SK-N-SH treated with all-trans-retinoic acid at 6 μM for 48 hours (cell line): ENCODE measurements around the gene DRGX.

Experiments
- ATAC-seq: fragments of 200-7000 bp; cut with Tn5 transposase; 3 replicates; pipeline ENCODE4 v1.9.1; 2020; ENCODE audit warnings: mild to moderate bottlenecking, moderate library complexity
- BACH2 ChIP-seq: fragments of 250-450 bp; sonication (Bioruptor Pico); IDR thresholded peaks from 2 replicates; pipeline ENCODE4 v1.9.0; 2021; ENCODE audit warnings: mild to moderate bottlenecking, borderline replicate concordance
- CSDC2 ChIP-seq: fragments of 250-450 bp; sonication (Bioruptor Pico); IDR thresholded peaks from 2 replicates; pipeline ENCODE4 v1.5.0; 2020; ENCODE audit warnings: mild to moderate bottlenecking, moderate library complexity
- ESRRG ChIP-seq: fragments of 250-450 bp; sonication (Bioruptor Pico); IDR thresholded peaks from 2 replicates; pipeline ENCODE4 v1.6.1; 2021; ENCODE audit warnings: mild to moderate bottlenecking
- ISL1 ChIP-seq: fragments of 250-450 bp; sonication (Bioruptor Pico); IDR thresholded peaks from 2 replicates; pipeline ENCODE4 v2.1.2; 2022; ENCODE audit warnings: mild to moderate bottlenecking, moderate library complexity
- OSR1 ChIP-seq: fragments of 250-450 bp; sonication (Bioruptor Pico); IDR thresholded peaks from 2 replicates; pipeline ENCODE4 v1.8.0; 2022; ENCODE audit warnings: moderate library complexity, mild to moderate bottlenecking, inconsistent platforms
- TCF4 ChIP-seq: fragments of 250-450 bp; sonication (Bioruptor Pico); IDR thresholded peaks from 2 replicates; pipeline ENCODE4 v1.8.0; 2021; ENCODE audit warnings: mild to moderate bottlenecking, moderate library complexity, borderline replicate concordance
- TOX ChIP-seq: fragments of 250-450 bp; sonication (Bioruptor Pico); IDR thresholded peaks from 2 replicates; pipeline ENCODE4 v1.8.0; 2021; ENCODE audit warnings: mild to moderate bottlenecking, moderate library complexity, borderline replicate concordance
- ZFP3 ChIP-seq: fragments of 250-450 bp; sonication (Bioruptor Pico); IDR thresholded peaks from 2 replicates; pipeline ENCODE4 v1.5.0; 2020; ENCODE audit warnings: mild to moderate bottlenecking, moderate library complexity
- ZNF565 ChIP-seq: fragments of 450-650 bp; formaldehyde crosslinking; conservative IDR thresholded peaks from 2 replicates; pipeline ENCODE4 v1.5.0; 2020; ENCODE audit warnings: low read depth, mild to moderate bottlenecking, moderate library complexity
- ZNF70 ChIP-seq: fragments of 450-650 bp; formaldehyde crosslinking; IDR thresholded peaks from 2 replicates; pipeline ENCODE4 v1.5.0; 2020; ENCODE audit warnings: mild to moderate bottlenecking, moderate library complexity
- TF ChIP-seq, protein P1 (sequence below): fragments of 250-450 bp; sonication (Bioruptor Pico); IDR thresholded peaks from 2 replicates; pipeline ENCODE4 v1.8.0; 2021; ENCODE audit warnings: low read depth, mild to moderate bottlenecking, moderate library complexity, borderline replicate concordance
- TF ChIP-seq, protein P2 (sequence below): fragments of 250-450 bp; sonication (Bioruptor Pico); IDR thresholded peaks from 2 replicates; pipeline ENCODE4 v1.5.1; 2020; ENCODE audit warnings: low read depth, mild to moderate bottlenecking, moderate library complexity
- TF ChIP-seq, protein P3 (sequence below): fragments of 250-450 bp; sonication (Bioruptor Pico); IDR thresholded peaks from 2 replicates; pipeline ENCODE4 v1.5.0; 2020; ENCODE audit warnings: mild to moderate bottlenecking, moderate library complexity
- TF ChIP-seq, protein P4 (sequence below): fragments of 250-450 bp; sonication (Bioruptor Pico); IDR thresholded peaks from 2 replicates; pipeline ENCODE4 v1.5.1; 2021; ENCODE audit warnings: mild to moderate bottlenecking, moderate library complexity
- TF ChIP-seq, protein P5 (sequence below): fragments of 250-450 bp; sonication (Bioruptor Pico); IDR thresholded peaks from 2 replicates; pipeline ENCODE4 v1.8.0; 2020; ENCODE audit warnings: mild to moderate bottlenecking, moderate library complexity, borderline replicate concordance

Gene DRGX

DNA sequence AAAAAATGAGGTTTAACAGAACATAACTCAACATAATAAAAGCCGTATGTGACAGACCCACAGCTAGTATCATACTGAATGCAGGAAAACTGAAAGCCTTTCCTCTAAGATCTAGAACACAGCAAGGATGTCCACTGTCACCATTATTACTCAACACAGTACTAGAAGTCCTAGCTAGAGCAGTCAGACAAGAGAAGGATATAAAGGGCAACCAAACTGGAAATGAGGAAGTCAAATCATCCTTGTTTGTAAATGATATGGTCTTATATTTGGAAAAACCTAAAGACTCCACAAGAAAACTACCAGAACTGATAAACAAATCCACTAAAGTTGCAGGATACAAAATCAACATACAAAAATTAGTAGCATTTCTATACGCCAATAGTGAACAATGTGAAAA is 51.0 kb downstream of the DRGX start:
- TF ChIP-seq, protein P1, sequence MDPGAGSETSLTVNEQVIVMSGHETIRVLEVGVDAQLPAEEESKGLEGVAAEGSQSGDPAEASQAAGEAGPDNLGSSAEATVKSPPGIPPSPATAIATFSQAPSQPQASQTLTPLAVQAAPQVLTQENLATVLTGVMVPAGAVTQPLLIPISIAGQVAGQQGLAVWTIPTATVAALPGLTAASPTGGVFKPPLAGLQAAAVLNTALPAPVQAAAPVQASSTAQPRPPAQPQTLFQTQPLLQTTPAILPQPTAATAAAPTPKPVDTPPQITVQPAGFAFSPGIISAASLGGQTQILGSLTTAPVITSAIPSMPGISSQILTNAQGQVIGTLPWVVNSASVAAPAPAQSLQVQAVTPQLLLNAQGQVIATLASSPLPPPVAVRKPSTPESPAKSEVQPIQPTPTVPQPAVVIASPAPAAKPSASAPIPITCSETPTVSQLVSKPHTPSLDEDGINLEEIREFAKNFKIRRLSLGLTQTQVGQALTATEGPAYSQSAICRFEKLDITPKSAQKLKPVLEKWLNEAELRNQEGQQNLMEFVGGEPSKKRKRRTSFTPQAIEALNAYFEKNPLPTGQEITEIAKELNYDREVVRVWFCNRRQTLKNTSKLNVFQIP (CRISPR knock-in tag) = no peak
- TF ChIP-seq, protein P2, sequence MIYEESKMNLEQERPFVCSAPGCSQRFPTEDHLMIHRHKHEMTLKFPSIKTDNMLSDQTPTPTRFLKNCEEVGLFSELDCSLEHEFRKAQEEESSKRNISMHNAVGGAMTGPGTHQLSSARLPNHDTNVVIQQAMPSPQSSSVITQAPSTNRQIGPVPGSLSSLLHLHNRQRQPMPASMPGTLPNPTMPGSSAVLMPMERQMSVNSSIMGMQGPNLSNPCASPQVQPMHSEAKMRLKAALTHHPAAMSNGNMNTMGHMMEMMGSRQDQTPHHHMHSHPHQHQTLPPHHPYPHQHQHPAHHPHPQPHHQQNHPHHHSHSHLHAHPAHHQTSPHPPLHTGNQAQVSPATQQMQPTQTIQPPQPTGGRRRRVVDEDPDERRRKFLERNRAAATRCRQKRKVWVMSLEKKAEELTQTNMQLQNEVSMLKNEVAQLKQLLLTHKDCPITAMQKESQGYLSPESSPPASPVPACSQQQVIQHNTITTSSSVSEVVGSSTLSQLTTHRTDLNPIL = no peak
- ATAC-seq = no peak

DNA sequence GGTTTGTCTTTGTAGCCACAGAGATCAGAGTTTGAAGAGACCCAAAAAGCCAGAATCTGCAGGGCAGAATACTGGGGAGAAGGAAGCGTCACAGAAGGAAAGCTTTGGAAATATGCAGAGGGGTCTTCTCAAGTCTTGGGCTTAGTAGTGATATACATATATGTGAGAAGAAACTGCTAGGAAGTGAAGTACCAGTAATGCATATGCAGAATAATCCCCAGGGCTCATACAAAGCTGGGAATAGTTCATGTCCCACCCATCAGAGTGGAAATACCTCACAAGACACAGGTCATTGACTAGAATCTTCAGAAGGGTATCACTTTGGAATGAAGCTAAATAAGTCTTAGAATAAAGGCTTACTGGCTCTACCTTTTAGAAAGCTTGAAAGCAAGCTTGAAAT is 57.3 kb downstream of the DRGX start:
- no peak for ATAC-seq
- no peak for TF ChIP-seq ISL1 (CRISPR knock-in tag)
- no peak for TF ChIP-seq ZNF70 (CRISPR knock-in tag)
- no peak for TF ChIP-seq ZFP3 (CRISPR knock-in tag)
- TF ChIP-seq, protein P2 = no peak
- no peak for TF ChIP-seq ESRRG (CRISPR knock-in tag)
- TF ChIP-seq, protein P3, sequence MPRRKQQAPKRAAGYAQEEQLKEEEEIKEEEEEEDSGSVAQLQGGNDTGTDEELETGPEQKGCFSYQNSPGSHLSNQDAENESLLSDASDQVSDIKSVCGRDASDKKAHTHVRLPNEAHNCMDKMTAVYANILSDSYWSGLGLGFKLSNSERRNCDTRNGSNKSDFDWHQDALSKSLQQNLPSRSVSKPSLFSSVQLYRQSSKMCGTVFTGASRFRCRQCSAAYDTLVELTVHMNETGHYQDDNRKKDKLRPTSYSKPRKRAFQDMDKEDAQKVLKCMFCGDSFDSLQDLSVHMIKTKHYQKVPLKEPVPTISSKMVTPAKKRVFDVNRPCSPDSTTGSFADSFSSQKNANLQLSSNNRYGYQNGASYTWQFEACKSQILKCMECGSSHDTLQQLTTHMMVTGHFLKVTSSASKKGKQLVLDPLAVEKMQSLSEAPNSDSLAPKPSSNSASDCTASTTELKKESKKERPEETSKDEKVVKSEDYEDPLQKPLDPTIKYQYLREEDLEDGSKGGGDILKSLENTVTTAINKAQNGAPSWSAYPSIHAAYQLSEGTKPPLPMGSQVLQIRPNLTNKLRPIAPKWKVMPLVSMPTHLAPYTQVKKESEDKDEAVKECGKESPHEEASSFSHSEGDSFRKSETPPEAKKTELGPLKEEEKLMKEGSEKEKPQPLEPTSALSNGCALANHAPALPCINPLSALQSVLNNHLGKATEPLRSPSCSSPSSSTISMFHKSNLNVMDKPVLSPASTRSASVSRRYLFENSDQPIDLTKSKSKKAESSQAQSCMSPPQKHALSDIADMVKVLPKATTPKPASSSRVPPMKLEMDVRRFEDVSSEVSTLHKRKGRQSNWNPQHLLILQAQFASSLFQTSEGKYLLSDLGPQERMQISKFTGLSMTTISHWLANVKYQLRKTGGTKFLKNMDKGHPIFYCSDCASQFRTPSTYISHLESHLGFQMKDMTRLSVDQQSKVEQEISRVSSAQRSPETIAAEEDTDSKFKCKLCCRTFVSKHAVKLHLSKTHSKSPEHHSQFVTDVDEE (CRISPR knock-in tag) = no peak
- TF ChIP-seq, protein P1 (CRISPR knock-in tag) = no peak
- TF ChIP-seq, protein P4, sequence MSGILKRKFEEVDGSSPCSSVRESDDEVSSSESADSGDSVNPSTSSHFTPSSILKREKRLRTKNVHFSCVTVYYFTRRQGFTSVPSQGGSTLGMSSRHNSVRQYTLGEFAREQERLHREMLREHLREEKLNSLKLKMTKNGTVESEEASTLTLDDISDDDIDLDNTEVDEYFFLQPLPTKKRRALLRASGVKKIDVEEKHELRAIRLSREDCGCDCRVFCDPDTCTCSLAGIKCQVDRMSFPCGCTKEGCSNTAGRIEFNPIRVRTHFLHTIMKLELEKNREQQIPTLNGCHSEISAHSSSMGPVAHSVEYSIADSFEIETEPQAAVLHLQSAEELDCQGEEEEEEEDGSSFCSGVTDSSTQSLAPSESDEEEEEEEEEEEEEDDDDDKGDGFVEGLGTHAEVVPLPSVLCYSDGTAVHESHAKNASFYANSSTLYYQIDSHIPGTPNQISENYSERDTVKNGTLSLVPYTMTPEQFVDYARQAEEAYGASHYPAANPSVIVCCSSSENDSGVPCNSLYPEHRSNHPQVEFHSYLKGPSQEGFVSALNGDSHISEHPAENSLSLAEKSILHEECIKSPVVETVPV (CRISPR knock-in tag) = no peak
- TF ChIP-seq ZNF565 (CRISPR knock-in tag) = no peak
- TF ChIP-seq, protein P5, sequence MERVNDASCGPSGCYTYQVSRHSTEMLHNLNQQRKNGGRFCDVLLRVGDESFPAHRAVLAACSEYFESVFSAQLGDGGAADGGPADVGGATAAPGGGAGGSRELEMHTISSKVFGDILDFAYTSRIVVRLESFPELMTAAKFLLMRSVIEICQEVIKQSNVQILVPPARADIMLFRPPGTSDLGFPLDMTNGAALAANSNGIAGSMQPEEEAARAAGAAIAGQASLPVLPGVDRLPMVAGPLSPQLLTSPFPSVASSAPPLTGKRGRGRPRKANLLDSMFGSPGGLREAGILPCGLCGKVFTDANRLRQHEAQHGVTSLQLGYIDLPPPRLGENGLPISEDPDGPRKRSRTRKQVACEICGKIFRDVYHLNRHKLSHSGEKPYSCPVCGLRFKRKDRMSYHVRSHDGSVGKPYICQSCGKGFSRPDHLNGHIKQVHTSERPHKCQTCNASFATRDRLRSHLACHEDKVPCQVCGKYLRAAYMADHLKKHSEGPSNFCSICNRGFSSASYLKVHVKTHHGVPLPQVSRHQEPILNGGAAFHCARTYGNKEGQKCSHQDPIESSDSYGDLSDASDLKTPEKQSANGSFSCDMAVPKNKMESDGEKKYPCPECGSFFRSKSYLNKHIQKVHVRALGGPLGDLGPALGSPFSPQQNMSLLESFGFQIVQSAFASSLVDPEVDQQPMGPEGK (CRISPR knock-in tag) = no peak
- no peak for TF ChIP-seq BACH2 (CRISPR knock-in tag)
- no peak for TF ChIP-seq OSR1 (CRISPR knock-in tag)
- TF ChIP-seq TOX = no peak

DNA sequence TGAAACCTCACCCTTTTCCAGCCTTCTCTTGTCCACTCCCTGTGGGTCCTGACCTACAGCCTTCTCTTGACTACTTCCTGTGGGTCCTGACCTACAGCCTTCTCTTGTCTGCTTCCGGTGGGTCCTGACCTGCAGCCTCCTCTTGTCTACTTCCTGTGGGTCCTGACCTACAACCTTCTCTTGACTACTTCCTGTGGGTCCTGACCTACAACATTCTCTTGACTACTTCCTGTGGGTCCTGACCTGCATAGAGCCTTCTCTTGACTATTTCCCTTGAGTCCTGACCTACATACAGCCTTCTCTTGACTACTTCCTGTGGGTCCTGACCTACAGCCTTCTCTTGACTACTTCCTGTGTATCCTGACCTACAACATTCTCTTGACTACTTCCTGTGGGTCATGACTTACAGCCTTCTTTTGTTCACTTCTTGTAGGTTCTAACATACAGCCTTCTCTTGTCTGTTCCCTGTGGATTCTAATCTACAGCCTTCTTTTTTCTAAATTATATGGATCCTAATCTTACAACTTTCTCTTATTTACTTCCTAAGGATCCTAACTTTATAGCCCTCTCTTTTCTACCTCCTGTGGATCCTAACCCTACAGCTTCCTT is 60.4 kb downstream of the DRGX start:
- no peak for ATAC-seq
- TF ChIP-seq TCF4 (CRISPR knock-in tag) (no peak), CSDC2 (CRISPR knock-in tag) (no peak), BACH2 (CRISPR knock-in tag) (no peak), ZNF565 (CRISPR knock-in tag) (no peak)
- TF ChIP-seq, protein P3 (CRISPR knock-in tag) = no peak
